Erythroblast (primary cell): ENCODE results near the gene CFAP99.

ENCODE experiments used
- GATA1 ChIP-seq: IDR thresholded peaks from 2 replicates; pipeline ENCODE4 v1.6.1; 2011; ENCODE audit warnings: low read depth, mild to moderate bottlenecking, control low read depth, low read length, moderate library complexity
- POLR2A ChIP-seq: IDR thresholded peaks from 2 replicates; pipeline ENCODE4 v1.6.1; 2011; ENCODE audit warnings: mild to moderate bottlenecking, low read length

DNA sequence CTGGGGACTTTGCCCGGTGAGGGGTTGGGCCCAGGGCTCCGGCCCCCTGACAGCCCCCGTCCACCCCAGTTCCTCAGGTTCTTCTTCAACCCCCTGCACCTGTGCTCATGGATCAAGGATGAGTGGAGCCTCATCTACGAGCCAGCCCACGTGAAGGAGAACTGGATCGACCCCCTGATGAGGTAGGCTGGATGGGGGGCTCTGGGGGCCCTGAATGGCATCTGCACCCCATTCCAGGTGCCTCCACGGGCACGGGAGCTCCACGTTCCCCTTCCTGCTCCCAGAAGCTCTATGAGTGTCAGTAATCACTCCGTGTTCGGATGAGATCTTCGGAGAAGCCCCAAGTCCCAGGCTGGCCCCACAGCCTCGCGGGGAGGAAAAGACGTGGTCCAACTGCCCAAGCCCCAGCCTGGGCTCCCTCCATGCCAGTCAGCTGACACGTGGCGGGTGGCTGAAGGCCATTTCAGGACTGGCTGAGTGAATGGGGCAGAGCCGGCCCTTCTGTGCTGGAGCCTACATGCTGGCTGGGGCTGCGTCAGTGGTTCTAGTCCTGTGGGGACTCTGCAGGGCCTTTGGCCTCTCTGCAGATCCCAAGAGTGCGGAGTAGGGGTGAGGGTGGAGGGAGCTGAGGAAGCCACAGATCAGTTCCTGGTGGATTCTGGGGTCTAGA, 24.4 kb downstream of the CFAP99 start:
- TF ChIP-seq POLR2A = no peak
- TF ChIP-seq GATA1 = no peak
